ENCODE measurements around the gene GALNT17.

GRCh38 chr7:71343039-71343438, 211.1 kb downstream of the GALNT17 start:
- TF ChIP-seq POLR2AphosphoS5 (IDR thresholded peaks at IDR 0.05; ENCODE audit: low read depth, low read length) (no peak), POLR2A (IDR thresholded peaks at IDR 0.05; ENCODE audit: low read depth, low read length) (no peak), TAF1 (IDR thresholded peaks at IDR 0.05; ENCODE audit: borderline replicate concordance, low read depth, low read length) (no peak)

All from GM12892 (cell line).